GM12878 (cell line): ENCODE measurements around the gene DHRS12. TPM values are rescaled to one million over a fixed set of nuclear protein-coding genes. Genes with fewer than 3 reads are reported as not detected.
A peak's percentile ranks its signal among the peaks of the same experiment; 100 is the strongest.

Experiments used
- ATAC-seq: fragments of 200-7000 bp; cut with Tn5 transposase; 3 replicates; pipeline ENCODE4 v1.9.1; 2020; ENCODE audit warnings: mild to moderate bottlenecking, moderate library complexity
- BruUV-seq: library from RNA; stranded (reverse); fragments of 400-500 nt; replicated peaks from 2 replicates; lab custom pipeline; 2021; lab: Mats Ljungman, UMichigan
- CTCF ChIA-PET: fragments of 300-600 bp; sonication (Branson Sonifier 250); formaldehyde crosslinking; extraction: SDS; loops from one replicate; lab custom pipeline; 2021; ENCODE audit warnings: inconsistent platforms; lab: Yijun Ruan, JAX
- POLR2A ChIA-PET: fragments of 350-600 bp; formaldehyde crosslinking; extraction: SDS; loops from one replicate; lab custom pipeline; 2021; ENCODE audit warnings: inconsistent platforms; lab: Charles Lee
- RAD21 ChIA-PET: fragments of 300-600 bp; sonication (Branson Sonifier 250); formaldehyde crosslinking; loops from one replicate; lab custom pipeline; 2023; ENCODE audit warnings: antibody characterized with exemption; ENCODE audit not compliant: unreplicated experiment; lab: Charles Lee
- SMC1A ChIA-PET: fragments of 300-600 bp; sonication (Branson Sonifier 250); formaldehyde crosslinking; loops from one replicate; lab custom pipeline; 2023; ENCODE audit not compliant: unreplicated experiment, uncharacterized antibody; lab: Charles Lee
- DNase-seq: peaks from one replicate; pipeline ENCODE4 v3.0.0-alpha.2; 2011; ENCODE audit warnings: low read depth, low spot score
- FAIRE-seq: peaks from 3 replicates; lab custom pipeline; 2011; peaks lifted over from hg19 to GRCh38; lab: Jason Lieb, UNC
- H2AFZ ChIP-seq: 2 replicates; pipeline ENCODE4 v1.6.0; 2011; ENCODE audit warnings: low read depth, low read length, control low read depth; ENCODE audit not compliant: control insufficient read depth
- H3K27ac ChIP-seq: 2 replicates; pipeline ENCODE4 v1.5.1; 2011; ENCODE audit warnings: control low read depth; ENCODE audit not compliant: control insufficient read depth, insufficient read depth
- H3K27me3 ChIP-seq, 2 experiments: replicated peaks in 1 of 2; 2 replicates each; pipeline versions ENCODE4 v1.6.0 to v1.6.1; 2011; ENCODE audit warnings: low read length in 1 of 2; ENCODE audit not compliant: control insufficient read depth in 2 of 2, insufficient read depth in 2 of 2
- H3K36me3 ChIP-seq, 2 experiments: 2 replicates each; pipeline ENCODE4 v1.5.1; 2011; ENCODE audit warnings: low read length in 1 of 2; ENCODE audit not compliant: control insufficient read depth in 2 of 2, insufficient read depth in 2 of 2
- H3K4me1 ChIP-seq: 2 replicates; pipeline ENCODE4 v1.6.1; 2011; ENCODE audit warnings: mild to moderate bottlenecking, low read length, moderate library complexity, mixed read lengths; ENCODE audit not compliant: control insufficient read depth, insufficient read depth
- H3K4me2 ChIP-seq: 2 replicates; pipeline ENCODE4 v1.6.0; 2011; ENCODE audit warnings: control low read depth; ENCODE audit not compliant: control insufficient read depth, insufficient read depth
- H3K4me3 ChIP-seq: fragments of 200-600 bp; sonication (generic); 2 replicates; pipeline ENCODE4 v1.5.1; 2016
- H3K79me2 ChIP-seq: 2 replicates; pipeline ENCODE4 v1.6.0; 2011; ENCODE audit warnings: low read length; ENCODE audit not compliant: control insufficient read depth, insufficient read depth
- H3K9ac ChIP-seq: 2 replicates; pipeline ENCODE4 v1.8.0; 2011; ENCODE audit warnings: low read length, control low read depth, mixed read lengths; ENCODE audit not compliant: control insufficient read depth, insufficient read depth
- H3K9me3 ChIP-seq: replicated peaks from 3 replicates; pipeline ENCODE4 v1.5.1; 2011; ENCODE audit warnings: mild to moderate bottlenecking, low read length; ENCODE audit not compliant: control insufficient read depth, insufficient read depth
- H4K20me1 ChIP-seq: 2 replicates; pipeline ENCODE4 v1.6.0; 2011; ENCODE audit not compliant: control insufficient read depth, insufficient read depth
- CREM ChIP-seq: IDR thresholded peaks from 2 replicates; pipeline ENCODE4 v1.6.1; 2014; ENCODE audit warnings: antibody characterized with exemption, low read depth
- MEF2B ChIP-seq: fragments of 450-650 bp; IDR thresholded peaks from 2 replicates; pipeline ENCODE4 v1.6.1; 2018; ENCODE audit warnings: mild to moderate bottlenecking, moderate library complexity; ENCODE audit not compliant: partially characterized antibody, poor library complexity, severe bottlenecking
- STAT1 ChIP-seq: fragments of 450-650 bp; conservative IDR thresholded peaks from 2 replicates; pipeline ENCODE4 v1.6.1; 2014; ENCODE audit warnings: antibody characterized with exemption, mild to moderate bottlenecking
- ZBTB11 ChIP-seq: fragments of 450-650 bp; formaldehyde crosslinking; IDR thresholded peaks from 2 replicates; pipeline ENCODE4 v1.5.0; 2022; ENCODE audit warnings: mild to moderate bottlenecking, missing genetic modification characterization
- WGBS: methylation state at CpG from one replicate; pipeline ENCODE4 v1.1.6; 2016; ENCODE audit warnings: low lambda C conversion rate; ENCODE audit not compliant: insufficient replicate concordance, insufficient coverage; ENCODE audit errors: missing lambda C conversion rate; 5-methylcytosine and 5-hydroxymethylcytosine counted together
- in situ Hi-C: fragments of 300-500 bp; cut with MboI; formaldehyde crosslinking; loops from 9 replicates; pipeline ENCODE4 v1.14.3; 2018; ENCODE audit warnings: mixed read lengths
- intact Hi-C: fragments of 100-400 bp; cut with micrococcal nuclease; formaldehyde crosslinking; loops from one replicate; pipeline ENCODE4 v1.14.2; 2022; ENCODE audit not compliant: unreplicated experiment
- polyA plus RNA-seq, 11 experiments: library from polyadenylated mRNA; depleted of rRNA in 4 of 11; unstranded in 6 of 11; stranded (reverse) in 5 of 11; fragments of >200 nt; fragmentation: Nextera tagmentation in 4 of 11; fragmentation: Illumina TruSeq in 1 of 11; extraction: Ambion mirVana in 4 of 11; extraction: Trizol in 1 of 11; gene quantifications; 1 replicate in 1 of 11; 2 replicates in 10 of 11; pipeline versions ENCODE4 v1.2.1 to v1.2.3, GENCODE V29; 2011 to 2016; ENCODE audit warnings: inconsistent platforms in 2 of 11, missing spikeins in 2 of 11, low read depth in 1 of 11
- total RNA-seq, 4 experiments: library from RNA; depleted of rRNA in 3 of 4; stranded (reverse); fragments of >200 nt in 3 of 4; fragmentation: Illumina TruSeq in 1 of 4; extraction: Trizol in 1 of 4; gene quantifications; 2 replicates each; pipeline versions ENCODE4 v1.2.1 to v1.2.3, GENCODE V29; 2013 to 2021

The DHRS12 gene
- total and polyA plus RNA-seq, 10 of the 15 experiments (the other 5 are each of a cell fraction or from before 2014, with no cell fraction given): 2.9 to 11.3 (median 8.2) TPM

GRCh38 chr13:51733374-51734298, 70.3 kb downstream of the DHRS12 start (continued):
- TF ChIP-seq ZBTB11 (CRISPR knock-in tag): no peak
- TF ChIP-seq STAT1: no peak

DNA sequence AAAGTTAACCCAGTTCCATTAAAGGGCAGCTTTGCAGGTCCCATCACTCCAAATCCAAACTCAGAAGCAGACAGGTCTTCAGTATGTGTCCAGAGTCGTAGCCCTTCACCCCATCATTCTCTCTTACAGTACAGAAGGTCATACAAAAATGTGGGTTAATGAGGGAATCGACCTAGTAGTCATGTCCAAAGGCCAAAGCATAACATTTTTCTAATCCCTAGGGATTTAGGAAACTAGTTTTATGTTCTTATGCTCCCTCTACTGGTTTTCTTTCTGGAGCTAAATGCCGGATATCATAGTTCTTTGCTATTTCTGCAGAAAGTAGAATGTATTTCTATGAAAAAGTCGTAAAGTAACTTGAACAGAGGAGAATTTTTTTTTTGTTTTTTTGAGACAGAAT, 72.2 kb downstream of the DHRS12 start:
- WGBS: 98% methylated on average over 4 of the region's 4 CpGs
- H3K4me2 ChIP-seq: no peak overlapping the region
- POLR2A ChIA-PET: no interaction called here
- TF ChIP-seq CREM: no peak
- peak; percentile 49 for TF ChIP-seq MEF2B
- ATAC-seq: no peak
- CTCF ChIA-PET: interaction anchor here (0.7 to 1.6 kb wide), 5 partner anchors 9 to 434 kb away, joined by 3 to 5 read pairs (median 3); no protein-coding TSS in a partner anchor
- H3K4me1 ChIP-seq: no peaks in the 10 kb centered on the region
- no peak overlapping the region for H3K9ac ChIP-seq
- FAIRE-seq: no peak
- H3K9me3 ChIP-seq: no peaks in the 10 kb centered on the region
- H3K79me2 ChIP-seq: no peaks in the 10 kb centered on the region
- BruUV-seq: no TSS peak
- DNase-seq: no peak
- H3K27ac ChIP-seq: no peak overlapping the region
- no peaks in the 10 kb centered on the region for H4K20me1 ChIP-seq
- no peak overlapping the region for H2AFZ ChIP-seq
- RAD21 ChIA-PET: interaction anchor here (1.0 kb wide), 1 partner anchor 66 kb away, joined by 4 read pairs; no protein-coding TSS in a partner anchor
- H3K4me3 ChIP-seq: no peak overlapping the region
- intact Hi-C loops (no loop called here), in situ Hi-C loops (no loop called here)
- SMC1A ChIA-PET: interaction anchor here (0.6 to 1.5 kb wide), 7 partner anchors 11 to 299 kb away, joined by 3 to 4 read pairs (median 3); no protein-coding TSS in a partner anchor
- H3K36me3 ChIP-seq: no peaks in the 10 kb centered on the region
- H3K27me3 ChIP-seq: no peaks in the 10 kb centered on the region
